A673 (cell line): ENCODE measurements around the gene CHRM4. TPM values are rescaled to one million over a fixed set of nuclear protein-coding genes. Genes with fewer than 3 reads are reported as not detected.

ENCODE experiments used
- BruUV-seq: library from RNA; stranded (reverse); fragments of 400-500 nt; replicated peaks from 2 replicates; lab custom pipeline; 2021; lab: Mats Ljungman, UMichigan
- CTCF ChIA-PET: fragments of 300-600 bp; sonication (Branson Sonifier 250); formaldehyde crosslinking; loops from one replicate; lab custom pipeline; 2022; ENCODE audit warnings: antibody characterized with exemption; lab: Charles Lee
- POLR2A ChIA-PET: fragments of 300-600 bp; sonication (Branson Sonifier 250); formaldehyde crosslinking; loops from one replicate; lab custom pipeline; 2022; ENCODE audit warnings: antibody characterized with exemption; ENCODE audit not compliant: low non-redundant PET; lab: Charles Lee
- DNase-seq: peaks from one replicate; pipeline ENCODE4 v3.0.0-alpha.2; 2015; ENCODE audit warnings: low spot score
- H3K27ac ChIP-seq: fragments of 200-600 bp; sonication (generic); 2 replicates; pipeline ENCODE4 v1.5.1; 2016; ENCODE audit warnings: mixed run types, low read depth, mild to moderate bottlenecking, mixed read lengths, antibody characterized with exemption, low read length; ENCODE audit not compliant: poor library complexity, severe bottlenecking
- H3K27me3 ChIP-seq: fragments of 200-600 bp; sonication (generic); replicated peaks from 2 replicates; pipeline ENCODE4 v1.6.1; 2017; ENCODE audit warnings: mixed run types, low read depth, mild to moderate bottlenecking, mixed read lengths, antibody characterized with exemption, low read length; ENCODE audit not compliant: insufficient read depth, poor library complexity
- H3K36me3 ChIP-seq: fragments of 200-600 bp; sonication (generic); 2 replicates; pipeline ENCODE4 v1.6.1; 2016; ENCODE audit warnings: mixed run types, mild to moderate bottlenecking, mixed read lengths, antibody characterized with exemption, low read length; ENCODE audit not compliant: insufficient read depth, poor library complexity, severe bottlenecking
- H3K4me1 ChIP-seq: fragments of 200-600 bp; sonication (generic); 2 replicates; pipeline ENCODE4 v1.6.1; 2017; ENCODE audit warnings: mixed run types, mild to moderate bottlenecking, mixed read lengths, antibody characterized with exemption, low read length; ENCODE audit not compliant: insufficient read depth, poor library complexity, severe bottlenecking
- H3K4me3 ChIP-seq: fragments of 200-600 bp; sonication (generic); 2 replicates; pipeline ENCODE4 v1.5.1; 2016; ENCODE audit warnings: low read depth, mixed run types, mild to moderate bottlenecking, mixed read lengths, low read length; ENCODE audit not compliant: poor library complexity, severe bottlenecking
- H3K9me3 ChIP-seq: fragments of 200-600 bp; sonication (generic); 2 replicates; pipeline ENCODE4 v1.6.1; 2016; ENCODE audit warnings: mixed run types, low read depth, mild to moderate bottlenecking, mixed read lengths, antibody characterized with exemption, low read length; ENCODE audit not compliant: poor library complexity, severe bottlenecking
- CTCF ChIP-seq: fragments of 300-800, 200-600 bp; sonication (generic); conservative IDR thresholded peaks from 2 replicates; pipeline ENCODE4 v1.5.1; 2017; ENCODE audit warnings: low read depth, mild to moderate bottlenecking, antibody characterized with exemption, low read length, moderate library complexity, mixed read lengths
- EZH2 ChIP-seq: fragments of 200-600 bp; sonication (generic); IDR thresholded peaks from 2 replicates; pipeline ENCODE4 v1.6.1; 2017; ENCODE audit warnings: borderline replicate concordance, low read depth, mild to moderate bottlenecking, mixed read lengths, antibody characterized with exemption, low read length; ENCODE audit not compliant: poor library complexity, severe bottlenecking
- intact Hi-C: fragments of 100-400 bp; cut with micrococcal nuclease; formaldehyde crosslinking; loops from one replicate; pipeline ENCODE4 v1.10.0; 2022; ENCODE audit not compliant: unreplicated experiment
- total RNA-seq: library from RNA; stranded (reverse); gene quantifications from 2 replicates; pipeline ENCODE4 v1.2.3, GENCODE V29; 2021

CHRM4 gene
- total RNA-seq, 1 experiment from 2014 or later: not detected

GRCh38 chr11:46393231-46393616 lies 1.6 kb upstream of the CHRM4 start:
- ChIA-PET POLR2A (no interaction called here), CTCF (interaction anchor here (0.9 to 2.3 kb wide), 4 partner anchors 9 to 156 kb away, joined by 3 to 8 read pairs (median 4); no protein-coding TSS in a partner anchor)
- Histone ChIP-seq H3K9me3 (no peaks in the 10 kb centered on the region), H3K27ac (no peak overlapping the region), H3K4me3 (peak overlapping the region; percentile 51), H3K27me3 (peaks cover 41% of the 10 kb centered on the region), H3K36me3 (peaks cover 14% of the 10 kb centered on the region), H3K4me1 (peaks cover 39% of the 10 kb centered on the region)
- TF ChIP-seq EZH2 (no peak), CTCF (no peak; the same call in 1 of the 2 replicates)
- intact Hi-C loops: no loop called here
- DNase-seq: no peak
- BruUV-seq: no TSS peak

GRCh38 chr11:46392421-46393230 lies 1.1 kb upstream of the CHRM4 start:
- DNase-seq: peak; percentile 92
- peak overlapping the region; percentile 51 for H3K4me3 ChIP-seq
- TF ChIP-seq EZH2 (no peak), CTCF (peak; percentile 7; the same call in 1 of the 2 replicates)
- POLR2A ChIA-PET: interaction anchor here (0.5 kb wide), 1 partner anchor 307 kb away, joined by 4 read pairs; no protein-coding TSS in a partner anchor
- BruUV-seq: no TSS peak
- peaks cover 11% of the 10 kb centered on the region for H3K36me3 ChIP-seq
- H3K27me3 ChIP-seq: peaks cover 47% of the 10 kb centered on the region
- intact Hi-C loops: no loop called here
- H3K4me1 ChIP-seq: peaks cover 39% of the 10 kb centered on the region
- no peak overlapping the region for H3K27ac ChIP-seq
- no peaks in the 10 kb centered on the region for H3K9me3 ChIP-seq
- CTCF ChIA-PET: interaction anchor here (0.7 to 2.3 kb wide), 12 partner anchors 8 to 155 kb away, joined by 3 to 13 read pairs (median 4); partner anchors contain the start of gene MDK

GRCh38 chr11:46391186-46391577 lies 394 bp downstream of the CHRM4 start:
- Histone ChIP-seq H3K4me1 (peaks cover 39% of the 10 kb centered on the region), H3K27ac (no peak overlapping the region), H3K9me3 (no peaks in the 10 kb centered on the region), H3K27me3 (peaks cover 49% of the 10 kb centered on the region), H3K4me3 (peak overlapping the region; percentile 51), H3K36me3 (peaks cover 3% of the 10 kb centered on the region)
- TF ChIP-seq EZH2 (no peak), CTCF (no peak)
- no peak for DNase-seq
- POLR2A ChIA-PET: no interaction called here
- CTCF ChIA-PET: interaction anchor here (0.6 to 2.3 kb wide), 6 partner anchors 8 to 152 kb away, joined by 4 to 8 read pairs (median 6); no protein-coding TSS in a partner anchor
- intact Hi-C loops: no loop called here
- no TSS peak for BruUV-seq
